Pancreas (tissue), 10 donors: Measurements from ENCODE around the gene XK. TPM values are rescaled to one million over a fixed set of nuclear protein-coding genes. Genes with fewer than 3 reads are reported as not detected.

Experiments
- ATAC-seq, 4 donors: fragments of 200-7000 bp; cut with Tn5 transposase; one replicate each; pipeline versions ENCODE4 v1.8.0 to v1.9.1; 2020; ENCODE audit warnings: mild to moderate bottlenecking in 4 of 4, moderate library complexity in 4 of 4
- DNase-seq, 6 donors: peaks; one replicate each; pipeline ENCODE4 v3.0.0-alpha.2; 2020
- FAIRE-seq: peaks from 2 replicates; lab custom pipeline; 2012; peaks lifted over from hg19 to GRCh38; lab: Jason Lieb, UNC
- H3K27ac ChIP-seq, 4 donors: fragments of 200-600 bp; sonication (generic); 1 replicate in 3 of 4; 2 replicates in 1 of 4; pipeline versions ENCODE4 v1.5.0 to v1.8.0; 2020
- H3K27me3 ChIP-seq, 4 donors: fragments of 200-600 bp; one replicate each; pipeline ENCODE4 v1.8.0; 2021
- H3K36me3 ChIP-seq, 3 donors: fragments of 200-600 bp; sonication (generic) in 1 of 3; one replicate each; pipeline versions ENCODE4 v1.5.0 to v1.8.0; 2020 to 2021
- H3K4me1 ChIP-seq, 3 donors: fragments of 200-600 bp; one replicate each; pipeline ENCODE4 v1.8.0; 2021
- H3K4me3 ChIP-seq, 4 donors: fragments of 200-600 bp; sonication (generic) in 2 of 4; one replicate each; pipeline versions ENCODE4 v1.5.0 to v1.8.0; 2020 to 2021
- H3K9me3 ChIP-seq, 4 donors: fragments of 200-600 bp; one replicate each; pipeline ENCODE4 v1.8.0; 2021
- WGBS, 2 donors: extraction: QIAGEN DNeasy Blood & Tissue Kit; methylation state at CpG; one replicate each; pipeline ENCODE4 v1.1.7; 2013; 5-methylcytosine and 5-hydroxymethylcytosine counted together
- intact Hi-C, 3 donors: fragments of 100-400 bp; cut with DNase I; formaldehyde crosslinking; loops; one replicate each; pipeline versions ENCODE4 v1.11.1 to v1.14.2; 2022
- polyA plus RNA-seq, 2 donors: library from polyadenylated mRNA; stranded (reverse); fragments of 200-250 nt; gene quantifications; one replicate each; pipeline ENCODE4 v1.2.3, GENCODE V29; 2013
- total RNA-seq, 6 donors: library from RNA; stranded (reverse); fragmentation: NEBNext Ultra II Directional in 4 of 6; extraction: Animal tissue kit (Norgen Biotek cat#: 25700) in 4 of 6; gene quantifications; one replicate each; pipeline versions ENCODE4 v1.2.1 to v1.2.4, GENCODE V29; 2021 to 2023
- TF ChIP-seq, protein P1 (sequence below), 4 donors: fragments of 200-600 bp; sonication (generic) in 3 of 4; IDR thresholded peaks; one replicate each; pipeline versions ENCODE4 v1.5.0 to v1.8.0; 2021; ENCODE audit warnings: antibody characterized with exemption in 4 of 4
- donor health status: healthy with polysubstance abuse.
- donor health status: DM: no; HTN: no; CAD: no; lungs with moderate emphysema.
- donor health status: DM: no; HTN: no; CAD: no.
- donor health status: control.
- donor health status: control.
- donor health status: Bipolar disorder and iron deficiency.
- donor health status: DM: yes; HTN: yes; CAD: no.
- donor health status: DM: no; HTN: no; CAD: no.
- donor health status: DM: no; HTN: no; CAD: no.
- donor health status: DM: yes; HTN: yes; CAD: no.

The XK gene
- total and polyA plus RNA-seq, 8 donors: 1.2 to 5.4 (median 3.9) TPM

DNA sequence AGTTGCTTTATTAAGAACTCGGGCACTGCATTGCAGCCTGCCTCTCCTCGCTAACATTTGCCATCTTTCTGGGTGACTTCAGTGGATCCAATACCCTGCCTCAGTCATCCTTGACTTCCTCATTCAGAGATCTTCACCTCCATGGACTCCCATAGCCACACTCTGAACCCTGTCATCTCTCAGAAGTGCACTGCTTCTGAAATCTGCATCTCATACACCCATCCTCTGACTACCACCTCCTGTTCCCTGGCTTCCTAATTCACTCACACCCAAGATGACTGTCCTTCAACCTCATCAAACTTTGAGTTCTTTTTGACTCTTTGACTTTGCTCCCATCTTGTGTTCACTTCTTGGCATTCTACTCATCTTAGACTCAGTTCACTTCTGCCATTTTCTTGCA, 68.9 kb downstream of the XK start:
- DNase-seq (no peak), FAIRE-seq (no peak), ATAC-seq (no peak)
- Histone ChIP-seq H3K27ac (no peak overlapping the region), H3K36me3 (no peaks in the 10 kb centered on the region), H3K9me3 (no peaks in the 10 kb centered on the region), H3K4me3 (no peak overlapping the region), H3K4me1 (no peaks in the 10 kb centered on the region), H3K27me3 (no peaks in the 10 kb centered on the region)
- intact Hi-C loops: no loop called here
- WGBS, 2 donors: 75 to 96% methylated on average over 2 of the region's 2 CpGs
- TF ChIP-seq, protein P1, sequence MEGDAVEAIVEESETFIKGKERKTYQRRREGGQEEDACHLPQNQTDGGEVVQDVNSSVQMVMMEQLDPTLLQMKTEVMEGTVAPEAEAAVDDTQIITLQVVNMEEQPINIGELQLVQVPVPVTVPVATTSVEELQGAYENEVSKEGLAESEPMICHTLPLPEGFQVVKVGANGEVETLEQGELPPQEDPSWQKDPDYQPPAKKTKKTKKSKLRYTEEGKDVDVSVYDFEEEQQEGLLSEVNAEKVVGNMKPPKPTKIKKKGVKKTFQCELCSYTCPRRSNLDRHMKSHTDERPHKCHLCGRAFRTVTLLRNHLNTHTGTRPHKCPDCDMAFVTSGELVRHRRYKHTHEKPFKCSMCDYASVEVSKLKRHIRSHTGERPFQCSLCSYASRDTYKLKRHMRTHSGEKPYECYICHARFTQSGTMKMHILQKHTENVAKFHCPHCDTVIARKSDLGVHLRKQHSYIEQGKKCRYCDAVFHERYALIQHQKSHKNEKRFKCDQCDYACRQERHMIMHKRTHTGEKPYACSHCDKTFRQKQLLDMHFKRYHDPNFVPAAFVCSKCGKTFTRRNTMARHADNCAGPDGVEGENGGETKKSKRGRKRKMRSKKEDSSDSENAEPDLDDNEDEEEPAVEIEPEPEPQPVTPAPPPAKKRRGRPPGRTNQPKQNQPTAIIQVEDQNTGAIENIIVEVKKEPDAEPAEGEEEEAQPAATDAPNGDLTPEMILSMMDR (IDR thresholded peaks at IDR 0.05): no peak

DNA sequence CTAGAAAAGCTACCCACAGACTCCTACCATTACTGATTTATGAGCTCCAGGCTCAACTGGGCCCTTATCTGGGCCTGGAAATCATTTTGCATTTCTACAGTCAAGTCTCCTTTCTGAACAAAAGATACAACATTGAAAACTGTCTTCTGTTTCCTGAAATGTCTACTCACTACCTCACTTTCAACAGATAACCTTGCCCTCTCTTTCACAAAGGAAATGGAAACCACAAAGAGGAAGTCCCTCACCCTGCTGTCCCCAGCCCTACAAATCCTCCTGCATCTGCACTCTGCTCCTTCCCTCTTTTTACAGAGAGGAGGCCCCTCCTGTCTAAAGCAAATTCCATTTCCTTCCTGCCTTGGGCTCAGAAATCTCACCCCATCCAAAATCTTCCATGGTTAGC, 69.4 kb downstream of the XK start:
- H3K27ac ChIP-seq: no peak overlapping the region
- peak in 2 of 4 donors; percentile 43 to 58 for ATAC-seq

DNA sequence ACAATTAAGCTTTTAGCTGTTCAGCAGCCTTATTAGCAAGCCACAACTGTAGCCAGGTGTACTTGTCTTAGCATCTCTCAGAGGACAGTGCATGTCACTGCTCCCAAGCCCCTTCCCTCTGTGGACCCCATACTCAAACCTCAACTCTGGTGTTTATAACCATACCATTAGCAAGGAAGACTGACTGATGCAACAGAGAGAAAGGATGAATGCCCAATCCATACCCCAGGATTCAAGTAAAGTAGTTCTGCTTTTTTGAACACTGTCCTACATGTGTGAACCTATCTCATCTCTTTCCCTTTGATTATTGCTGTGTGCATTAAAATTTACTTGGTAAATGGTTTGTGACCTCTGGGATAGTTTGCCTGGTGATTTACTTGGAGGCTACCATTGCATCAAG, 71.5 kb downstream of the XK start:
- no peak for FAIRE-seq
- H3K36me3 ChIP-seq: no peaks in the 10 kb centered on the region
- ATAC-seq: no peak
- no peaks in the 10 kb centered on the region for H3K4me1 ChIP-seq
- H3K27me3 ChIP-seq: no peaks in the 10 kb centered on the region
- no peak for DNase-seq
- no peak overlapping the region for H3K27ac ChIP-seq
- TF ChIP-seq, protein P1 (IDR thresholded peaks at IDR 0.05): no peak
- no peaks in the 10 kb centered on the region for H3K9me3 ChIP-seq
- no peak overlapping the region for H3K4me3 ChIP-seq
- intact Hi-C loops: no loop called here

More for the DNA sequence above, 69.4 kb downstream of the XK start:
- TF ChIP-seq, protein P1 (IDR thresholded peaks at IDR 0.05): no peak
- FAIRE-seq: no peak
- H3K9me3 ChIP-seq: no peaks in the 10 kb centered on the region
- H3K4me1 ChIP-seq: no peaks in the 10 kb centered on the region
- H3K27me3 ChIP-seq: no peaks in the 10 kb centered on the region
- H3K36me3 ChIP-seq: no peaks in the 10 kb centered on the region
- no peak for DNase-seq
- H3K4me3 ChIP-seq: no peak overlapping the region
- intact Hi-C loops: no loop called here

DNA sequence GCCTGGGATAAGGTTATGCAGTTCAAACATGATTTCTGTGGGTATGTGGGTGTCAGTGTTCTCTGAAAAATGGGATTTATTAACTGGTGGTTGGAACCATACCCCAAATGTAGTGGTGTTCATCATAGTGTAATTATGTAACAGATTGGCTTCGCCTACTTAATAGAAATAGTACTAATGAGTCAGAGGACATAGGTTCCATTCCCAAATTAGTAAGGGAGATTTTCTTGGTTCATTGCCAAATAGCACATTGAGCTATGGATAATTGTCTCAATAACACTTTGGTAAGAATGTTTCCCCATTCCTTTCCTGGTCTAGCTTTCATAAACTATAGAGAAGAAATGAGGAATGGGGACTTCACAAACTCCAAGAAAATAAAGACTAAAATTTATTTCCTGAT, 73.8 kb downstream of the XK start:
- TF ChIP-seq, protein P1 (IDR thresholded peaks at IDR 0.05): no peak
- Histone ChIP-seq H3K27ac (no peak overlapping the region), H3K4me3 (no peak overlapping the region), H3K4me1 (no peaks in the 10 kb centered on the region), H3K27me3 (no peaks in the 10 kb centered on the region), H3K36me3 (no peaks in the 10 kb centered on the region), H3K9me3 (no peaks in the 10 kb centered on the region)
- FAIRE-seq (no peak), DNase-seq (no peak), ATAC-seq (no peak)
- intact Hi-C loops: no loop called here
- WGBS, 2 donors: 89 to 95% methylated on average over 1 of the region's 1 CpG

DNA sequence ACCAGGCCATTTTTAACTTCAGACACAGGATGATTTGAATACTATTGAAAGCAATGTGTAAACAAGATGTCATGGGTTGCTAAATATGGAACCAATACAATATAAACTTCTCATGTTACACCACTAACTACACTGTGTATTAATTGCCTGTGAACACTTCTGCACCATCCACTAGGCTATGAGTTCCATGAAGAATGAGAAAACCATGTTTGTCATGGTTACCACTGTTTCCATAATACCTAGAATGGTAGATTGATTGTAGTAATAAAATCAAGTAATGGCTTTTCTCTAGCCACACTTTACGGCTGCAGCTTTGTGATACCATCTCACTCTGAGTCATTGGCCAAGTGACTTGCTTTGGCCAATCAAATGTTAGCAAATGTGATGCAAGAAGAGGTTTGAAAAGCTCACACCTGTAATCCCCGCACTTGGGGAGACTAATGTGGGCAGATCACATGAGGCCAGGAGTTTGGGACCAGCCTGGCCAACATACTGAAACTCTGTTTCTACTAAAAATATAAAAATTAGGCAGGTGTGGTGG, 74.4 kb downstream of the XK start:
- 81 to 91% methylated on average over 2 of the region's 2 CpGs for WGBS, 2 donors
- ATAC-seq (no peak), FAIRE-seq (no peak), DNase-seq (no peak)
- Histone ChIP-seq H3K36me3 (no peaks in the 10 kb centered on the region), H3K27me3 (no peaks in the 10 kb centered on the region), H3K4me1 (no peaks in the 10 kb centered on the region), H3K9me3 (no peaks in the 10 kb centered on the region), H3K4me3 (no peak overlapping the region), H3K27ac (no peak overlapping the region)
- intact Hi-C loops: loop anchor here in 1 of 3 donors (5.0 kb wide), 1 partner anchor 48 kb away; no protein-coding TSS in a partner anchor
- TF ChIP-seq, protein P1 (IDR thresholded peaks at IDR 0.05): no peak
